ENCODE results near the gene SUN1.
"Not testable (repeated sequence)": the region's sequence is repeated elsewhere in the genome, so short reads cannot be mapped to it uniquely, and the experiment has no call there.

Gene SUN1

GRCh38 chr7:923108-924041 is 91.1 kb downstream of the SUN1 start:
- DNase-seq: no peak

- not testable (repeated sequence) for DNase-seq
Observed at GRCh38 chr7:924042-924441, 91.8 kb downstream of the SUN1 start.

All from NCI-H446 (cell line).